Ovary (tissue), 3 donors: ENCODE measurements around the gene NRTN.

ENCODE experiments used
- POLR2A ChIP-seq: fragments of 450-650 bp; IDR thresholded peaks from one replicate; pipeline ENCODE4 v1.6.1; 2017; ENCODE audit warnings: antibody characterized with exemption, mild to moderate bottlenecking, moderate library complexity
- TF ChIP-seq, protein P1 (sequence below), 3 donors: fragments of 450-650 bp in 2 of 3; fragments of 200-600 bp in 1 of 3; IDR thresholded peaks; one replicate each; pipeline versions ENCODE4 v1.5.1 to v1.8.0; 2016 to 2022; ENCODE audit warnings: antibody characterized with exemption in 3 of 3, mild to moderate bottlenecking in 1 of 3
- donor health status: DM: no; HTN: no; CAD: no.

- TF ChIP-seq, protein P1, sequence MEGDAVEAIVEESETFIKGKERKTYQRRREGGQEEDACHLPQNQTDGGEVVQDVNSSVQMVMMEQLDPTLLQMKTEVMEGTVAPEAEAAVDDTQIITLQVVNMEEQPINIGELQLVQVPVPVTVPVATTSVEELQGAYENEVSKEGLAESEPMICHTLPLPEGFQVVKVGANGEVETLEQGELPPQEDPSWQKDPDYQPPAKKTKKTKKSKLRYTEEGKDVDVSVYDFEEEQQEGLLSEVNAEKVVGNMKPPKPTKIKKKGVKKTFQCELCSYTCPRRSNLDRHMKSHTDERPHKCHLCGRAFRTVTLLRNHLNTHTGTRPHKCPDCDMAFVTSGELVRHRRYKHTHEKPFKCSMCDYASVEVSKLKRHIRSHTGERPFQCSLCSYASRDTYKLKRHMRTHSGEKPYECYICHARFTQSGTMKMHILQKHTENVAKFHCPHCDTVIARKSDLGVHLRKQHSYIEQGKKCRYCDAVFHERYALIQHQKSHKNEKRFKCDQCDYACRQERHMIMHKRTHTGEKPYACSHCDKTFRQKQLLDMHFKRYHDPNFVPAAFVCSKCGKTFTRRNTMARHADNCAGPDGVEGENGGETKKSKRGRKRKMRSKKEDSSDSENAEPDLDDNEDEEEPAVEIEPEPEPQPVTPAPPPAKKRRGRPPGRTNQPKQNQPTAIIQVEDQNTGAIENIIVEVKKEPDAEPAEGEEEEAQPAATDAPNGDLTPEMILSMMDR (IDR thresholded peaks at IDR 0.05): no peak
- no peak for TF ChIP-seq POLR2A
These were observed 2.0 kb downstream of the NRTN start for GRCh38 chr19:5806905-5807304.
